Central memory CD8-positive, alpha-beta T cell (primary cell): ENCODE data around the gene SDSL.

Experiments
- ATAC-seq: fragments of 150-1000 bp; cut with Tn5 transposase; replicated peaks from 2 replicates; pipeline ENCODE4 v1.10.0; 2022; ENCODE audit warnings: mild to moderate bottlenecking, moderate FRiP score, moderate number of reproducible peaks; ENCODE audit not compliant: poor library complexity, severe bottlenecking; ENCODE audit errors: extremely low read depth
- DNase-seq, 2 donors: peaks; one replicate each; pipeline ENCODE4 v3.0.0; 2021; ENCODE audit warnings: low spot score in 2 of 2
- H3K27ac Mint-ChIP-seq: one replicate; pipeline ENCODE4 v1.8.0; 2022; ENCODE audit warnings: low read depth, mild to moderate bottlenecking, moderate library complexity, mixed read lengths
- H3K27me3 Mint-ChIP-seq: one replicate; pipeline ENCODE4 v1.8.0; 2022; ENCODE audit warnings: mixed read lengths
- H3K36me3 Mint-ChIP-seq: one replicate; pipeline ENCODE4 v1.8.0; 2022; ENCODE audit warnings: mild to moderate bottlenecking, moderate library complexity, mixed read lengths; ENCODE audit not compliant: insufficient read depth
- H3K4me1 Mint-ChIP-seq: one replicate; pipeline ENCODE4 v1.8.0; 2022; ENCODE audit warnings: mixed read lengths
- H3K4me3 Mint-ChIP-seq: one replicate; pipeline ENCODE4 v1.8.0; 2022; ENCODE audit warnings: mild to moderate bottlenecking, moderate library complexity, mixed read lengths
- H3K9me3 Mint-ChIP-seq: one replicate; pipeline ENCODE4 v1.8.0; 2022; ENCODE audit warnings: mixed read lengths

SDSL gene

DNA sequence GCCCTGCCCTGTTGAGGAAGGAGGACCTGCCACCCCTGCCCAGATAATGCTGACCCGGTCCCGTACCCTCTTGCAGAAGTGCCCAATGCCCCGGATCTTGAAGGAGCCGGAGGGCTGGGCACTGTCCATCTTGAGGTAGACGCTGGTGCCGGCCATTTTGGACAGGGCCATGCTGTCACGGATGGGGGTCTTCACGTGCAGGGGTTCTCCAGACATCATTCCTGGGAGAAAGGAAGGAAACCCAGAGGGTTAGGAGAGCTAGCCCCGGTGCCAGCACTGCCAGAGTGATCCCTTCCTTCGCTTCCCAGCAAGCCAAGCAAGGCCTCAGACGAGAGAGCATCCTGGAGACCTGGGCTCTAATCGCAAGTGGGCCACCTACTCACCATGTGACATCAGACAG, 22.7 kb upstream of the SDSL start:
- ATAC-seq (no peak), DNase-seq (no peak)
- Mint-ChIP-seq H3K4me1 (no peaks in the 10 kb centered on the region), H3K36me3 (no peaks in the 10 kb centered on the region), H3K9me3 (no peaks in the 10 kb centered on the region), H3K27ac (no peak overlapping the region), H3K27me3 (peaks cover 19% of the 10 kb centered on the region), H3K4me3 (no peak overlapping the region)

DNA sequence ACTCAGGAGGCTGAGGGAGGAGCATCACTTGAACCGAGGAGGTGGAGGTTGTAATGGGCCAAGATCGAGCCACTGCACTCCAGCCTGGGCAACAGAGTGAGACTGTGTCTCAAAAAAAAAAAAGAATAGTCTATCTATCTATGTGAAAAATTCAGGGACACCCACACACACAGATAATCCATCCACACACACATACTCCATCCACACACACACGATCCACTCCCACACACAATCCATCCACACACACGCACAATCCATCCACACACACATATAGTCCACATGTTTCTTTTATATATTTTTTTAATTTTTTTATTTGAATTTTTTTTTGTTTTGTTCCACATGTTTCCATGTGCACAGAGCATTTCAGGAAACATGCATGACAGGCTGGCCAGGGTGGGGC, 21.8 kb upstream of the SDSL start:
- ATAC-seq: no peak
- H3K27me3 Mint-ChIP-seq: peaks cover 28% of the 10 kb centered on the region
- no peak overlapping the region for H3K4me3 Mint-ChIP-seq
- no peaks in the 10 kb centered on the region for H3K36me3 Mint-ChIP-seq
- H3K27ac Mint-ChIP-seq: no peak overlapping the region
- no peaks in the 10 kb centered on the region for H3K9me3 Mint-ChIP-seq
- no peaks in the 10 kb centered on the region for H3K4me1 Mint-ChIP-seq
- no peak for DNase-seq

DNA sequence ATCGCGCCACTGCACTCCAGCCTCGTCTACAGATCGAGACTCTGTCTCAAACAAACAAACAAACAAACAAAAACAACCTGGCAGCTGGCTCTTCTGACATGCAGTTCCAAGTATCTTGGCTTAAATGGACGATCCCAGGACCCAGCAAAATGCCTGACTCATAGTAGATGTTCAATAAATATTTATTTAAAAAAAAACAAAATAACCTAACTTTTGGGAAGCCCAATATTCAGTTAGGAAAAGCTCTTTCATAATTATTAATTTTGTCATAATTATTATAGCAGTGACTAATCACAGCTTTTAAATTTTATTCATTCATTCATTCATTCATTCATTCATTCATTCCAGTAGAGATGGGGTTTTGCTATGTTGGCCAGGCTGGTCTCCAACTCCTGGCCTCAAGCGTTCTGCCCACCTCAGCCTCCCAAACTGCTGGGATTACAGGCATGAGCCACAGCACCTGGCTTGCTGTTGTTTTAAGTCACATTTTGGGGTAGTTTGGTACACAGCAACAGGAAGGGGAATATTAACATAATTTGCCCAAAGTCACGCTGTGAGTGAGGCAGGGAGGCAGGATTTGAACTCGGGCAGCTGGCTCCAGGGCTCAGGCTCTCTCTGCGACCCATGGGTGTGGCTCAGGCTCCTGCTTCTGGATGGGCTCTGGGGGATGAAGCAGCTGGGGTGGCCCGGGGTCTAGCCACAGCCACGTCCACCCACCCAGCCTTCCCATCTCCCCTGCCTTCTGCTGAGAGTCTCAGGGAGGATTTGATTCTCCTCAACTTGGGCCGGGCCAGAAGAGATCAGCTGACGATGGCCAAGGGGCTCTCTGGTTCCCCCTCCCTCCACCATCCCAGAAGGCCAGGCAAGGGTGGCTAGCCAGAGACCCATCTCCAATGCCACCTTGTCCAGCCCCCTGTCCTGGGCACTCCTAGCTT, 20.8 kb upstream of the SDSL start:
- DNase-seq (no peak), ATAC-seq (no peak)
- Mint-ChIP-seq H3K36me3 (no peaks in the 10 kb centered on the region), H3K9me3 (no peaks in the 10 kb centered on the region), H3K27me3 (peaks cover 30% of the 10 kb centered on the region), H3K27ac (no peak overlapping the region), H3K4me1 (no peaks in the 10 kb centered on the region), H3K4me3 (no peak overlapping the region)

DNA sequence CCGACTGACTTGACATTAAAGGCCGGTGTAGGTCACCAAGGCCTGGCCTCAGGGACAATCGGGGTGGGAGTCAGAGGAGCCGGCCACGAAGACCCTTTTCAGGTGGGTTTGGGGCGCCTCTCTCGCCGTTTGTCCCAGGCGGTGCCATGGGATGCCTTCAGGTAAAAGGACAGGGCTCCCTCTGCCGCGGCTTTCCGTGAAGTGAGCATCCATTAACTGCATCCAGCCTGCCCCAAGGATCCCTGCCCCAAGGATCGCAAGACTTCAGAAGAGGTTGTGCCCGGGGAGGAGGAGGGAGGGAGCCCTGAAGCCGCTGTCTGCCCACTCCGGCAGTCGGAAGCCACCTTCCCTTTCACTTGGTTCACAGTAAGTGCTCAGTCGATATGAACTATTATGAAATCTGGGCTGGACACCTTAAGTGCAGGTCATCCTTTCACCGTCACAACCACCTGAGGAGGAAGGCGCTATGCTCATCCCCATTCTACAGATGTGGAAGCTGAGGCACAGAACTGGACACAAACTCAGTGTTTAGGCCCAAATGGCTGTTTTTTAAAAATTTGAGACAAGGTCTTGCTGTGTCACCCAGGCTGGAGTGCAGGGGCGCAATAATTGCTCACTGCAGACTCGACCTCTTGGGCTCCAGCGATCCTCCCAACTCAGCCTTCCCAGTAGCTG, 19.5 kb upstream of the SDSL start:
- H3K27me3 Mint-ChIP-seq: peaks cover 30% of the 10 kb centered on the region
- H3K36me3 Mint-ChIP-seq: no peaks in the 10 kb centered on the region
- no peak for DNase-seq
- no peak overlapping the region for H3K4me3 Mint-ChIP-seq
- H3K27ac Mint-ChIP-seq: no peak overlapping the region
- no peaks in the 10 kb centered on the region for H3K4me1 Mint-ChIP-seq
- ATAC-seq: no peak
- H3K9me3 Mint-ChIP-seq: no peaks in the 10 kb centered on the region

DNA sequence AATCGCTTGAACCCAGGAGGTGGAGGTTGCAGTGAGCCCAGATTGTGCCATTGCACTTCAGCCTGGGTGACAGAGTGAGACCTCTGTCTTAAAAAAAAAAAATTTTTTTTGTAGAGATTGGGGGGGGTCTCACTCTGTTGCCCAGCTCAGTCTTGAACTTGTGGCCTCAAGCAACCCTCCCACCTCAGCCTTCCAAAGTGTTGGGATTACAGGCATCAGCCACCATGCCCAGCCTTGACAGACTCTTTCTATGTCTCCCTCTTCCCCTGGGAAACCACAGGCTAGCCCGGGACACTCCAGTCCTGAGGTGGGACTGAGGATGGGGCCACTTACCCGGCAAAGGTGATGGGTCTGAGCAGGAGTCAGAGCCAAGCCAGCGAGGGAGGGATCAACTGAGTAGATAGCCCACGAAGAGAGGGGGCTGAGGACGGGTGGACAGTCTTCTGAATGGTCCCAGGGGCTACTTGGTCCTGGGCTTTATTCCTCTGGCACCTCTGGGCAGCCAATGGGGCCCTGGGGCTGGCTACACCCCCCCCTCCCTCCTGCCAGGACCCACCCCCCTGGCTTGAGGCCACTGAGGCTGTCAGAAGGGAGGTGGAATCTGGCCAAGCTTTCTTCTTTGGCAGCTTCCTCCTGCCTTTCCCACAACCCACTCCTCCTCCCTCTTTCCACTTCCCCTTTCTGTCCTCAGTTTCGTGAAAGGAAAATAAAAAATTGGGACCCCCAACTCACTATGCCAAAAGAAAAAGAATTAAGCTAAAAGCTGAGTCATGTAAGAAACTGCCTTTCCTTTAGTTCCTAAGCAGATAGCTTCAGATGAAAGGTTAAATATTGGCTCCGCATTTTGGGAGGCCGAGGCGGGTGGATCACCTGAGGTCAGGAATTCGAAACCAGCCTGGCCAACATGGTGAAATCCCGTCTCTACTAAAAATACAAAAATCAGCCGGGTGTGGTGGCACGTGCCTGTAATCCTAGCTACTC, 18.5 kb upstream of the SDSL start, which contains the start of gene SDS:
TSS of gene SDS (minus strand) at position 453 of the 981 bp plus-strand sequence. CDS start 4,179 bp downstream, outside the sequence.
- DNase-seq (no peak), ATAC-seq (no peak)
- Mint-ChIP-seq H3K4me3 (no peak within 1 kb of the TSS), H3K36me3 (no peaks in the 10 kb centered on the region), H3K9me3 (no peaks in the 10 kb centered on the region), H3K4me1 (no peaks in the 10 kb centered on the region), H3K27ac (no peak within 1 kb of the TSS), H3K27me3 (peaks cover 30% of the 10 kb centered on the region)

DNA sequence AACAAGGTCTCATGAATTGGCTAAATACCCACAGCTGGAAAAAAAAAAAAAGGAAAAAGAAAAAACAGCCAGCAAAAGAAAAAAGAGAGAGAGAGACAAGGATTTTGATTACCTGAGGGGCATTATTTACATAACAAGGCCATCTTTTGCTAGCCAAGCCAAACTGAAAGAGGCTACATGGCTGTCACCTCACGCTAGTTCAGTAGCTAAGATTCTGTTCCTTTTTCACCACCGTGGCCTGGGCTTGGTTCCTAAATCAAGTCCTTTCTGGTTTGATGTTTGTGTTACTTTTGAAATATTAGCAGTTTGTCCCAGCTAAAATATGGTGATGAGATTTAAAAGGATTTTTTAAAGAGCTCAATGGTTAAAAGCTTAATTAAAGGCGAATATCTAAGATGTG, 16.5 kb upstream of the SDSL start:
- H3K27ac Mint-ChIP-seq: no peak overlapping the region
- no peaks in the 10 kb centered on the region for H3K9me3 Mint-ChIP-seq
- H3K4me1 Mint-ChIP-seq: no peaks in the 10 kb centered on the region
- no peaks in the 10 kb centered on the region for H3K36me3 Mint-ChIP-seq
- DNase-seq (no peak), ATAC-seq (no peak)
- peaks cover 30% of the 10 kb centered on the region for H3K27me3 Mint-ChIP-seq
- no peak overlapping the region for H3K4me3 Mint-ChIP-seq

DNA sequence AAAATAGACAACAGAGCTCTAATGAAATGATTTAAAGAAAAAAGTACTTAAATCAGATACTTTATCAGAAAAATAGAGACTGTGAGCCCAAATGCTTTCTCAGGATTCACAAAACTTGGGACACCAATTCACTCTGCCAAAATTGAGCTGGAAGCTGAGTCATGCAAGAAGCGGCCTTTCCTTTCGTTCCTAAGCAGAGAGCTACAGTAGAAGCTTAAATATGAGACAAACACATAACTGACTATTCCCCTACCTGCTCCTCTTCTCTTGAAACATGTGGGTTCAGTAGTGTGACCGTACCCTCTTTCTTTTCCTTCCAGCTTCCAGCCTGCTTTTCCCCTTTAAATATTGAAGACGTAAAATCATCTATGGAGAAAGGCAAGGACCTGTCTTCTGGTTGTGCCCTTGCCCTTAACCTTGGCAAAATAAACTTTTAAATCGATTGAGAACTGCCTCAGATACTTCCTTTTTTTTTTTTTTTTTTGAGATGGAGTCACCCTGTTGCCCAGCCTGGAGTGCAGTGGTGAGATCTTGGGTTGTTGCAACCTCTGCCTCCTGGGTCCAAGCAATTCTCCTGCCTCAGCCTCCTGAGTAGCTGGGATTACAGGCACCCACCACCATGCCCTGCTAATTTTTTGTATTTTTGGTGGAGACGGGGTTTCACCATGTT, 14.1 kb upstream of the SDSL start:
- Mint-ChIP-seq H3K4me3 (no peak overlapping the region), H3K36me3 (no peaks in the 10 kb centered on the region), H3K27ac (no peak overlapping the region), H3K27me3 (peaks cover 40% of the 10 kb centered on the region), H3K4me1 (no peaks in the 10 kb centered on the region), H3K9me3 (no peaks in the 10 kb centered on the region)
- ATAC-seq: no peak
- no peak for DNase-seq

DNA sequence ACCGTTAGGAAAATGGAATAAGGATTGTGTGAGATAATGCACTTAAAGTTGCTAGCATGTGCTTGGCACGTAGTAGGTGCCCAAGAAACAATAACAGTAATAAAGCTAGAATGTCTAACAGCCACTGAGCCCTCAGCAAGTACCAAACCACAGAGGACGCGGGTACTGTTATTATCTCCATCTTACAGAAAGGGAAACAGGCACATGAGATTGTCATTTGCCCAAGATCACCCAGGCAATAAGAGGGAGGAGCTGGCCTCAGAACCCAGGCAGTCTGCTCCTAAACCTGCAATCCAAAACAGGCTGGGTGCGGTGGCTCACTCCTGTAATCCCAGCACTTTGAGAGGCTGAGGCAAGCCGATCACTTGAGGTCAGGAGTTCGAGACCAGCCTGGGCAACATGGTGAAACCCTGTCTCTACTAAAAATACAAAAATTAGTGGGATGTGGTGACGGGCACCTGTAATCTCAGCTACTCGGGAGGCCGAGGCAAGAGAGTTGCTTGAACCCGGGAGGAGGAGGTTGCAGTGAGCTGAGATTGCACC, 13.4 kb upstream of the SDSL start:
- ATAC-seq: no peak
- Mint-ChIP-seq H3K9me3 (no peaks in the 10 kb centered on the region), H3K4me3 (no peak overlapping the region), H3K36me3 (no peaks in the 10 kb centered on the region), H3K27ac (no peak overlapping the region), H3K27me3 (peaks cover 40% of the 10 kb centered on the region), H3K4me1 (no peaks in the 10 kb centered on the region)
- DNase-seq: no peak

DNA sequence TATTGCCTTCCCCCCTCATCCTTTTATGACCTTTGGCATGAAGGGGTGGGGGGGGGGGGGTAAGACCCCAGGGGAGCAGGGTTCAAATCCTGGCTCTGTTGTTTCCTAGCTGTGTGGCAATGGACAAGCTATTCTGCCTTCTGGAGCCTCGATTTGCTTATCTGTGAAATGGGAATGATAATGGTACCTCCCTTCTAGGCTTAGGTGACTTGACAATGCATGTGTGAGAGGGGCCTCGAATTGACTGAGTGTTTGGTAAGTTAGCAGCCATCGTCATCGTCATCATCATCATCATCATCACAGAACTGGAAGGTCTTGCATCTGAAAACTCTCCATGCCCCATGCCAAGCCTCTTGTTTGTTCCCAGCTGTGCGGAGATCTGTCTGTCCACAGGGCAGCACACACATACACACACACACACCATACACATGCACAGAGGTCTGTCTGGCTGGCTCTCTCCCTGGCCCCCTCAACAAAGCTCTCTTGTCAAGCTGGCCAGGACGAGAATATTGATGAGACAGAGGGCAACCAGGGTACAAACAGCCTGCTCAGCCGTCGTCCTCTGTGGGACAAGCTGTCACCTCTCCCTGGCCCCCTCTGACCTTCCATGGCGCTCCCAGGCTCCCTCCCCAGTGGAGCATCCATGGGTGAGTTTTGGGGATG, 12.6 kb upstream of the SDSL start:
- no peak overlapping the region for H3K4me3 Mint-ChIP-seq
- H3K4me1 Mint-ChIP-seq: no peaks in the 10 kb centered on the region
- no peaks in the 10 kb centered on the region for H3K36me3 Mint-ChIP-seq
- ATAC-seq: no peak
- peaks cover 39% of the 10 kb centered on the region for H3K27me3 Mint-ChIP-seq
- H3K9me3 Mint-ChIP-seq: no peaks in the 10 kb centered on the region
- H3K27ac Mint-ChIP-seq: no peak overlapping the region
- no peak for DNase-seq

DNA sequence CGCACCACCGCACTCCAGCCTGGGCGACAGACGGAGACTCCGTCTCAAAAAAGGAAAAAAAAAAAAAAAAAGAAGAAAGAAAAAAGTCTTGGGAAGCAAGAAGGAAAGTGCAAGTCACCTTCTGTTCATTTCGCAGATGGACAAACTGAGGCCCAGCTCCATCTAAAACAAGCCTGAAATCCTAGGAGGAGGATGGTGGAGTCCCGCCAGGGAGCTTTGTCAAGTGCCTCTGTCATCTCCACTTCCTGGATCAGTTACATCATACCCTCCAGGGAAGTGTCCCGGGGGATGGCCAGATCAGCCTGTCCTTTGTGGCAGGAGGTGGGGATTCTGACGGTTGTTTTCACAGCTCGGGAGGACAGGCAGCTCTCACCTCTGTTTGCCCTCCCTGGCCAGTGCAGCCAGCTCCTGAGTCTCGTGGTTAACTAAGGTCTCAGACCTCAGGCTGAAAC, 8.7 kb upstream of the SDSL start:
- no peak for DNase-seq
- no peaks in the 10 kb centered on the region for H3K9me3 Mint-ChIP-seq
- no peak overlapping the region for H3K4me3 Mint-ChIP-seq

DNA sequence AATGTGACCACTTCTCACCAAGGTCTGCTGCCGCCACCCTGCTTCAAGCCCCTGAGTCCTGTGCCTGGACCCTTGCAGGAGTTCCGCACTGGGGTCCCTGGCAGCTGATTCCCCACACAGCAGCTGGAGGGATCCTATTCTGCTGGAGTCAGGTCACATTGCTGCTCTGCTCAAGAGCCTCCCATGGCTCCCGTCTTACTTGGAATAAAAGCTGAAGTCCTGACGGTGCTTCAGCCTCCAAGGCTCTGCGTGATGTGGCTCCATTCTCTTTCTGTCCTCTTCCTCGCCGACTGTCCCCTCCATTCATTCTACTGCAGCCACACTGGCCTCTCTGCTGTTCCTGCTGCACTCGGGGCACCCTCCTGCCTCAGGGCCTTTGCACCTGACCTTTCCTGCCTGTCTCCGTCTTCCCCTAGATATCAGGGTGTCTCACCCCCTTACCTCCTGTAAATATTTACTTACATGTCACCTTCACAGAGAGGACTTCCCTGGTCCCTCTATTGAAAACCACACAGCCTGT, 7.6 kb upstream of the SDSL start:
- no peak overlapping the region for H3K27ac Mint-ChIP-seq
- ATAC-seq (no peak), DNase-seq (no peak)
- H3K36me3 Mint-ChIP-seq: no peaks in the 10 kb centered on the region
- H3K4me1 Mint-ChIP-seq: no peaks in the 10 kb centered on the region
- no peak overlapping the region for H3K4me3 Mint-ChIP-seq
- no peaks in the 10 kb centered on the region for H3K9me3 Mint-ChIP-seq
- H3K27me3 Mint-ChIP-seq: peaks cover 47% of the 10 kb centered on the region

More for the DNA sequence above, 8.7 kb upstream of the SDSL start:
- ATAC-seq: no peak
- H3K36me3 Mint-ChIP-seq: no peaks in the 10 kb centered on the region
- H3K27ac Mint-ChIP-seq: no peak overlapping the region
- H3K4me1 Mint-ChIP-seq: no peaks in the 10 kb centered on the region
- peaks cover 48% of the 10 kb centered on the region for H3K27me3 Mint-ChIP-seq
